Progenitor cell of endocrine pancreas (in vitro differentiated cells): ENCODE results near the gene NFX1. TPM values are rescaled to one million over a fixed set of nuclear protein-coding genes. Genes with fewer than 3 reads are reported as not detected.
A peak's percentile ranks its signal among the peaks of the same experiment; 100 is the strongest.

Experiments used
- DNase-seq: peaks from one replicate; pipeline ENCODE4 v3.0.0; 2021; ENCODE audit warnings: low spot score; ENCODE audit not compliant: unreplicated experiment
- H3K27ac Mint-ChIP-seq: 2 replicates; pipeline ENCODE4 v1.8.0; 2021; ENCODE audit warnings: mild to moderate bottlenecking, moderate library complexity, mixed read lengths
- H3K27me3 Mint-ChIP-seq: 2 replicates; pipeline ENCODE4 v1.8.0; 2021; ENCODE audit warnings: mixed read lengths
- H3K36me3 Mint-ChIP-seq: 2 replicates; pipeline ENCODE4 v1.8.0; 2022; ENCODE audit warnings: mixed read lengths; ENCODE audit not compliant: insufficient read depth
- H3K4me1 Mint-ChIP-seq: 2 replicates; pipeline ENCODE4 v1.8.0; 2021; ENCODE audit warnings: low read depth, mixed read lengths
- H3K4me3 Mint-ChIP-seq: 2 replicates; pipeline ENCODE4 v1.8.0; 2021; ENCODE audit warnings: low read depth, mild to moderate bottlenecking, moderate library complexity, mixed read lengths
- H3K9me3 Mint-ChIP-seq: 2 replicates; pipeline ENCODE4 v1.8.0; 2021; ENCODE audit warnings: low read depth, mixed read lengths
- total RNA-seq: library from RNA; stranded (reverse); gene quantifications from 2 replicates; pipeline ENCODE4 v1.2.1, GENCODE V29; 2021
- TF ChIP-seq, protein P1 (sequence below): fragments of 200-600 bp; sonication (generic); IDR thresholded peaks from one replicate; pipeline ENCODE4 v1.5.0; 2021; ENCODE audit warnings: antibody characterized with exemption, mild to moderate bottlenecking; ENCODE audit not compliant: unreplicated experiment

Gene NFX1
- total RNA-seq, 1 donor from 2014 or later, result 29.4 TPM

DNA sequence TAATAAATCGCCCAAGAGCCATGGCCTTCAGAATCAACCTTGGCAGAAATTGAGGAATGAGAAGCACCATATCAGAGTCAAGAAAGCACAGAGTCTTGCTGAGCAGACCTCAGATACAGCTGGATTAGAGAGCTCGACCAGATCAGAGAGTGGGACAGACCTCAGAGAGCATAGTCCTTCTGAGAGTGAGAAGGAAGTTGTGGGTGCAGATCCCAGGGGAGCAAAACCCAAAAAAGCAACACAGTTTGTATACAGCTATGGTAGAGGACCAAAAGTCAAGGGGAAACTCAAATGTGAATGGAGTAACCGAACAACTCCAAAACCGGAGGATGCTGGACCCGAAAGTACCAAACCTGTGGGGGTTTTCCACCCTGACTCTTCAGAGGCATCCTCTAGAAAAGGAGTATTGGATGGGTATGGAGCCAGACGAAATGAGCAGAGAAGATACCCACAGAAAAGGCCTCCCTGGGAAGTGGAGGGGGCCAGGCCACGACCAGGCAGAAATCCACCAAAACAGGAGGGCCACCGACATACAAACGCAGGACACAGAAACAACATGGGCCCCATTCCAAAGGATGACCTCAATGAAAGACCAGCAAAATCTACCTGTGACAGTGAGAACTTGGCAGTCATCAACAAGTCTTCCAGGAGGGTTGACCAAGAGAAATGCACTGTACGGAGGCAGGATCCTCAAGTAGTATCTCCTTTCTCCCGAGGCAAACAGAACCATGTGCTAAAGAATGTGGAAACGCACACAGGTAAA is 4.5 kb downstream of the NFX1 start:
- Mint-ChIP-seq H3K4me3 (no peak overlapping the region), H3K9me3 (no peaks in the 10 kb centered on the region), H3K27me3 (no peaks in the 10 kb centered on the region), H3K27ac (no peak overlapping the region), H3K36me3 (peaks cover 14% of the 10 kb centered on the region), H3K4me1 (peaks cover 23% of the 10 kb centered on the region)
- DNase-seq, result no peak
- TF ChIP-seq, protein P1, sequence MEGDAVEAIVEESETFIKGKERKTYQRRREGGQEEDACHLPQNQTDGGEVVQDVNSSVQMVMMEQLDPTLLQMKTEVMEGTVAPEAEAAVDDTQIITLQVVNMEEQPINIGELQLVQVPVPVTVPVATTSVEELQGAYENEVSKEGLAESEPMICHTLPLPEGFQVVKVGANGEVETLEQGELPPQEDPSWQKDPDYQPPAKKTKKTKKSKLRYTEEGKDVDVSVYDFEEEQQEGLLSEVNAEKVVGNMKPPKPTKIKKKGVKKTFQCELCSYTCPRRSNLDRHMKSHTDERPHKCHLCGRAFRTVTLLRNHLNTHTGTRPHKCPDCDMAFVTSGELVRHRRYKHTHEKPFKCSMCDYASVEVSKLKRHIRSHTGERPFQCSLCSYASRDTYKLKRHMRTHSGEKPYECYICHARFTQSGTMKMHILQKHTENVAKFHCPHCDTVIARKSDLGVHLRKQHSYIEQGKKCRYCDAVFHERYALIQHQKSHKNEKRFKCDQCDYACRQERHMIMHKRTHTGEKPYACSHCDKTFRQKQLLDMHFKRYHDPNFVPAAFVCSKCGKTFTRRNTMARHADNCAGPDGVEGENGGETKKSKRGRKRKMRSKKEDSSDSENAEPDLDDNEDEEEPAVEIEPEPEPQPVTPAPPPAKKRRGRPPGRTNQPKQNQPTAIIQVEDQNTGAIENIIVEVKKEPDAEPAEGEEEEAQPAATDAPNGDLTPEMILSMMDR, result no peak

DNA sequence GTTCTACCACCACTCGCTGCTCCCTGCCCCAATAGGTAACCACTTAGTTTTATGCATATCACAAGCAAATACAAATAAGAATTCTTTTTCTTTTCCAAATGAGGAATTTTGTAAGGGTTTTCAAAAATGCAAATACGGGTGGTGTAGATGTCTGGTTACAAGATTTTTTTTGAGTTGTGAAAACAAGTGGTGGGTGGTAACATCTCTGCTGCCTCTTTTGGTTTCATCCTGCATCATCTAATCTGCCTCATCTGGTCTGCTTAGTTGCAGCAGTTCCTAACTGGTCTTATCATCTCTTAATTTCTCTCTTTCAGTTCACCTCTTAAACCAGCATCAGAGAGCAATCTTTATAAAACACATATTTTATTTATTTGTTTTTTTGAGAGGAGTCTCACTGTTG is 5.3 kb downstream of the NFX1 start:
- H3K27ac Mint-ChIP-seq, result no peak overlapping the region
- H3K4me1 Mint-ChIP-seq, result peaks cover 21% of the 10 kb centered on the region
- H3K9me3 Mint-ChIP-seq, result no peaks in the 10 kb centered on the region
- peaks cover 15% of the 10 kb centered on the region for H3K36me3 Mint-ChIP-seq
- no peak for DNase-seq
- no peaks in the 10 kb centered on the region for H3K27me3 Mint-ChIP-seq
- H3K4me3 Mint-ChIP-seq, result no peak overlapping the region
- TF ChIP-seq, protein P1, result no peak

DNA sequence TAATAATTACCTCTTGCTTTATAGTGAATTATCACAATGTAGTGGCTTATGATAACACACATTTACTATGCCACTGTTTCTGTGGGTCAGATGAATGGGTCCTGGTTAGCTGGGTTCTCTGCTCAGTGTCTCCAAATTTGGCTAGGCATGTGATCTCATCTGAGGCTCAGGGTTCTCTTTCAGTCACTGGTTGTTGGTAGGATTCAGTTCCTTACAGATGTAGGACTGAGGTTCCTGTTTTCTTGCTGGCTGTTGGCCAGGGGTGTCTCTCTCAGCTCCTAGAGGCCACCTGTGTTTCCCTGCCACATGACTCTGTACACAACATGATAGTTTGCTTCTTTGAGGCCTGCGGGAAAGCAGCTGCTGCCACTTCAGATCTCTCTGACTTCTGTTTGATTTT is 7.1 kb downstream of the NFX1 start:
- TF ChIP-seq, protein P1, result no peak
- peaks cover 10% of the 10 kb centered on the region for H3K4me1 Mint-ChIP-seq
- peaks cover 17% of the 10 kb centered on the region for H3K36me3 Mint-ChIP-seq
- DNase-seq, result no peak
- H3K27ac Mint-ChIP-seq, result peak overlapping the region; percentile 36
- no peak overlapping the region for H3K4me3 Mint-ChIP-seq
- H3K9me3 Mint-ChIP-seq, result no peaks in the 10 kb centered on the region
- no peaks in the 10 kb centered on the region for H3K27me3 Mint-ChIP-seq

DNA sequence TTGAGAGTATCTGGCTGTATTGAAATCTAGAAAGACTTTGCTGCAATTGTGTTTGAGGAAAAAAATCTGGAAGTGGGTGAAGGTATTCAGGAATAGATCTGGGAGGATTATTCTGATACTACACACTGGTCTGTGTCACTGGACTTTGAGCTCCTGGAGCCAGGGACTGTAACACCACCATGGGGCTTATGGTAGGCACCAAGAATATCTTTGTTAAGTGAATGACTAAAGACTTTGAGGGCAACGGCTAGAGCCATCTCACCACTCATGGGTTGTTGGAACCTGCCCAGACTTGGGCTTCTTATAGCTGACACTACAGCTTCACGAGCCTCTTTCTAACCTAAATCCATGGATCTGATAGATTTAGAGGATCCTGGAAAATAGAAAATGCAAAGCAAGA is 10.2 kb downstream of the NFX1 start:
- no peak overlapping the region for H3K4me3 Mint-ChIP-seq
- TF ChIP-seq, protein P1, result no peak
- H3K36me3 Mint-ChIP-seq, result peaks cover 17% of the 10 kb centered on the region
- H3K27me3 Mint-ChIP-seq, result no peaks in the 10 kb centered on the region
- H3K4me1 Mint-ChIP-seq, result peaks cover 9% of the 10 kb centered on the region
- H3K27ac Mint-ChIP-seq, result no peak overlapping the region
- DNase-seq, result no peak
- H3K9me3 Mint-ChIP-seq, result no peaks in the 10 kb centered on the region

DNA sequence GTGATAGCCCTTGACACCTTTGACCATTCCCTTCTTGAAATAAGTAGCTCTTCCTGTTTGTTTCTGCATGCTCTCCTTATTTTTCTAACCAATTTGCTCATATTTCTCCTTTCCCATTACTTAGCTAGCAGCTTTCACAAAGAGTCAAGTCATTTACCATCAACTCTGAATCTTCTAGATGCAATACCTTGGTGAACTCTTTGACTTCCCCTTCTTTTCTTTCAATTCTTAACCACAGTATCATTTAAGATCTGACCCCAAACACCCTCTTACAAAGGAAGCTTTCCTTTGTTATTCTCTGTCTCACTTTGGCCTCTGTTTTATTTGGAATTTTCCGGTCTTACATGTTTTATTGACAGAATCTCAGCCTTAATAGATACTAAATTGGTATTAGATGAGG is 14.0 kb downstream of the NFX1 start:
- Mint-ChIP-seq H3K27me3 (no peaks in the 10 kb centered on the region), H3K36me3 (peaks cover 17% of the 10 kb centered on the region), H3K4me1 (no peaks in the 10 kb centered on the region), H3K4me3 (no peak overlapping the region), H3K27ac (no peak overlapping the region), H3K9me3 (no peaks in the 10 kb centered on the region)
- no peak for DNase-seq
- TF ChIP-seq, protein P1, result no peak
